NCI-H187 (cell line): ENCODE data around the gene CACNG4.

Experiments
- DNase-seq, 2 experiments: peaks; one replicate each; lab custom pipeline; 2025; lab: John Stamatoyannopoulos, UW

The CACNG4 gene

GRCh38 chr17:67066717-67067116 is 102.2 kb downstream of the CACNG4 start:
- DNase-seq: no peak

DNA sequence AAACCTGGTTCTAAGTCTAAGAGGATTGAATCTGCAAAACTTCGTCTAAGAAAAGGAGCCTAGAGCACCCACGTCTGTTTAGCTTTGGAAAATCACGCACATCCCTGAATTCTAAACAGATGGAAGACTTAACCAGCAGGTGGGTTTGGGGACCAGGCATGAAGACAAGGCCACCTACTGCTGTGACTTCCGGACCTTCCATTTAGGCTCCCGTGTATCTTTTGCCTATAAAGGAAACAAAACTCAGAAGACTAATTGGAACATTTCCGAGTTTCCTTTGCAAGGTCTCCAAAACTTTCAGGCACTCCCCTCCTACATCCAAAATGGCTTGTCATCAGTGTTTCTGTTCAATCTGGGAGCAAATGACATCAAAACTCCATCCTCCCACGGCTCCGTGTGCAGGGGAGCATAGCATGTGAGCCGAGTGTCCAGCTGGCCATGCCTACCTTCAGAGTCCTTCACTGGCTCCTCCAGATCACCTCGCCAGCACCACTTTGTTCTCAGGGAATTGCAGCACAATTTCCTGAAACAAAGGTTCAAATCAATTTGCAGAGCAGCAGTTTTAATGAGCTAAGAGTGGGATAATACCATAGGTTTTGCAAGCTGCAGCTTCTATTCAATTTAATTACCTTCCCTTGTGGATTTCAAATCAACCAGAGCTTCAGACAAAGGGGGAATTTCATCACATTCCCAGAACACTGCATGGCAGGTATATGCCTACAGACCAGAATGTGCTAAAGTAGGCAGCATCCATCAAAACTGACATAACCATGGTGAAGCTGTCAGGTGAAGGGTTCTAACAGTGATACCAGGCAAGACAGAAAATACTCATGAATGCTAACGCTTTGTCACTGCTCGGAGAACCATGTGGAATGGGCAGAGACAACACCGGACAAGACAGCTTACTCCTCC is 103.3 kb downstream of the CACNG4 start:
- no peak for DNase-seq

GRCh38 chr17:67068999-67069398 is 104.5 kb downstream of the CACNG4 start:
- DNase-seq: peak; percentile 44 to 60

DNA sequence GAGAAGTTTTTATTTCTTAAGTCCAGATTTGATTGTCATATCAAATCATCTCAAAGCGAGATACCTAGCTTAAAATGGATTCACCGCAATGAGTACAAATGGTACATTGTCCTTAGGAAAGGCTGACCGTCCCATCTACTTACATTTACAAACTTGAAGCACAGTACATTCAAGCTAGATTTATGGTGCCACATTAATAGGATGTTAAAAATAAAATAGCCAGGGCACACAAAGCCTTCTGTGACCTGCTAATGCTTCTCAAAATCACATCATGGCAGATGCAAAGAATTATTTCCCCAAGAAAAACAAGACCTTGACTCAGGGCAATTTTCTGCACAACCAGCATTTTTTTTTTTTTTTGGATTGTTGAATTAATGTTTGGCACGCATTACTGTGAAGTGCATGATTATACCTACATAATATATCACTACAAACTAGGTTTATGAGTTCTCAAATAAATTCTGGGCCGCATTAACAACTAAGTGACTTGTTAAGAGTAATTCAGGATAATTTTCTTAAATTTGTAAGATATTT is 105.2 kb downstream of the CACNG4 start:
- DNase-seq: no peak

DNA sequence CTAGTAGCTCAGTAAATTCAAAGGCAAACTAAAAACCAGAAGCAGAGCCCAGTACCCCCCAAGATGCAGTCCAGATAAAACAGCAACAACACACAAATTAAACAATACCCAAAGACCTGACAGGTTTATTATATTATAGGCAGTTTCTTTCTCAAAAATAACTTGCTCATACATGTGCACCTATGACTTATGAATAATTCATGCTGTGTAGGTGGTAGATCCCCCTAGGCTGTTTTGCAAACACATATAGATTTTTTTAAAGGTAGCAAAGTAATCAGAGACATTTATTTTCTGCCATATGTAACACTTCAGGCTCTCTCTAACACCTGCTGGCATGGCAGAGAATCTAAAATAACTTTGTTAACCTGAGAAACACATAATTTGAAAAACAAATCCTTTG is 107.1 kb downstream of the CACNG4 start:
- no peak for DNase-seq

GRCh38 chr17:67072885-67073284 is 108.4 kb downstream of the CACNG4 start:
- DNase-seq: no peak

DNA sequence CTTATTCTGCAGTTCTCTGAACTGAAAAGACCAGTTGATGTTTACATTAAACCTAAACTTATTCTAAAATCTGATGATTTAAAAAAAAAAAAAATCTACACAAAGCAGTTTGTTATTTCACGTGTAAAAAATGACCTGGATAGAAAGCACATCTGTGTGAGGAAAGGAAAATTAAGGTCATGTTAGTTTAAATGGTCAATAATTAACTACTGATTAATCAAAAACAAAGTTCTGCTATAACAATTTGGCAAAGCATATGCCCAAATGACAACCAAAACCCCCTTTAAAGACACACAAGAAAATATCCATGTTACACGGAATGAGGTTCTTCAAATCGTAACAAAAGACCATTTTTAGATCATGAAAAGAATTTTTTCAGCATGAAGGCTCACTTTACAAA is 110.3 kb downstream of the CACNG4 start:
- DNase-seq: no peak

DNA sequence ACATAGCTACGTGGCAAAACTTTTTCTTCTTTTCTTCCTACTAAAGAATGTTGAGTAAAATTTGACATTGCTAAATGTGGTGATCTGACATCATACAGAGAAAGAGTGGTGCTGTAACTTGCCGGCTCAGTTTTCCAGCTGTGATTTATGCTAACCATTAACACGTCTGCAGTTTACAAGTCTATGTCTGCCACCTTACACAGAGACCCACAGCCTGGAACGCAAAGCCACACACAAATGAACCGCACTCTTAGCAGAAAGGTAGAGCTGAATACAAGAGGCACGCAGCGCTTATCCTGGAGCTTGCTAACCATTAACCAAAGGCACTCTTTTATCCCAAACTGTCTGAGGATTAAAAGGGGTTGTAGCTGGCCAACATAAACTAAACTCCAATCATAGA is 111.8 kb downstream of the CACNG4 start:
- DNase-seq: no peak

- DNase-seq: no peak
Measured at GRCh38 chr17:67078292-67078691, 113.8 kb downstream of the CACNG4 start.

DNA sequence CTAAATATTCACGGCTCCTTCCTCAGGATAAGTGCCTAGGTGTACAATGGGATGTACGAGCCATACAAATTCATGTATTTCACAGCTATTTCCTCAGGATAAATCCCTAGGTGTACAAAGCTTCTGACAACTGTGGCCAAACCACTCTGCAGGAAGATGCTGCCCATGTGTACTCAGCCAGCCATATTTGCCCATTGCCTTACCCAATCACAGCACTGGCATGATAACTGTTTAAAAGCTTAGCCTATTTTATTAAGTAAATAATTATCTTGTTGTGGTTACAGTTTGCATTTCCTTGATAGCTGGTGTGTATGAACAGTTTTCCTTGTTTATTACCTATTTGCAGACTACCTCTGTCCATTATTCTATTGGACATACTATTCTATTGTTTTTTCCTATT is 115.0 kb downstream of the CACNG4 start:
- no peak for DNase-seq

DNA sequence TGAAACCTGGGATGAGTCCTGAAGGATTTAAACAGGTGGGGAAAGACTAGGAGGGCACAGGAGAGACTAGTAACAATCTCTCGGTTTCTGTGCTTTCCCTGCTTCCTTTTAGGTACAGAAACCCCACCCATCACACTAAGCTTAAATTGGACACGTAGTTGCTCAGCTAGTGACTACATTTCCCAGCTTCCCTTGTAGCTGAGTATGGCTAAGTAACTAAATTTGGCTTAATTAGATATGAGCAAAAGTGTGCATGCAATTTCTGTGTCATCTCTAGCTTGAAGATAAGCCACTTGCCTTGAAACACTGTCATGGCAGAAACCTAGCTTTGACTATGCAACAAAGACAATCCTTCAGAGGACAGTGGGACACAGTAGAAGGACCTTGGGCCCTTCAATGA is 116.3 kb downstream of the CACNG4 start:
- DNase-seq: no peak

GRCh38 chr17:67082107-67082506 is 117.6 kb downstream of the CACNG4 start:
- DNase-seq: no peak
